DND-41 (cell line): ENCODE measurements around the gene MOB3B.

Experiments used
- ATAC-seq: fragments of 200-7000 bp; cut with Tn5 transposase; 3 replicates; pipeline ENCODE4 v1.9.1; 2021; ENCODE audit warnings: low read depth; ENCODE audit not compliant: insufficient read depth
- DNase-seq: peaks from one replicate; pipeline ENCODE4 v3.0.0-alpha.2; 2020
- H2AFZ ChIP-seq: 2 replicates; pipeline ENCODE4 v1.6.0; 2012; ENCODE audit warnings: low read depth, low read length
- H3K27ac ChIP-seq: 2 replicates; pipeline ENCODE4 v1.5.1; 2012; ENCODE audit warnings: low read length, inconsistent platforms
- H3K27me3 ChIP-seq: fragments of 200-600 bp; sonication (generic); 2 replicates; pipeline ENCODE4 v1.6.0; 2012; ENCODE audit warnings: low read length, mild to moderate bottlenecking, inconsistent platforms; ENCODE audit not compliant: insufficient read depth, poor library complexity
- H3K36me3 ChIP-seq: 2 replicates; pipeline ENCODE4 v1.5.1; 2012; ENCODE audit warnings: low read length, inconsistent platforms; ENCODE audit not compliant: insufficient read depth
- H3K4me1 ChIP-seq: 2 replicates; pipeline ENCODE4 v1.5.1; 2012; ENCODE audit warnings: mild to moderate bottlenecking, low read length; ENCODE audit not compliant: insufficient read depth
- H3K4me2 ChIP-seq: 2 replicates; pipeline ENCODE4 v1.6.0; 2012; ENCODE audit warnings: mild to moderate bottlenecking, moderate library complexity, low read length, inconsistent platforms; ENCODE audit not compliant: insufficient read depth
- H3K4me3 ChIP-seq, 2 experiments: fragments of 200-600 bp in 1 of 2; shearing (Covaris generic) in 1 of 2; 2 replicates each; pipeline ENCODE4 v1.5.1; 2012 to 2016; ENCODE audit warnings: inconsistent platforms in 2 of 2, low read length in 2 of 2, mild to moderate bottlenecking in 2 of 2, low read depth in 1 of 2, moderate library complexity in 1 of 2
- H3K79me2 ChIP-seq: 2 replicates; pipeline ENCODE4 v1.6.0; 2012; ENCODE audit warnings: low read length, inconsistent platforms; ENCODE audit not compliant: insufficient read depth
- H3K9ac ChIP-seq: 2 replicates; pipeline ENCODE4 v1.6.0; 2012; ENCODE audit warnings: low read depth, mild to moderate bottlenecking, inconsistent platforms, low read length, moderate library complexity
- H3K9me3 ChIP-seq: 2 replicates; pipeline ENCODE4 v1.5.1; 2012; ENCODE audit warnings: low read length, moderate library complexity, mild to moderate bottlenecking, inconsistent platforms; ENCODE audit not compliant: insufficient read depth, severe bottlenecking
- H4K20me1 ChIP-seq: 2 replicates; pipeline ENCODE4 v1.6.0; 2012; ENCODE audit warnings: low read length; ENCODE audit not compliant: insufficient read depth
- EZH2 ChIP-seq: IDR thresholded peaks from 3 replicates; pipeline ENCODE4 v1.6.1; 2012; ENCODE audit warnings: borderline replicate concordance, low read depth, mild to moderate bottlenecking, moderate library complexity, low read length, inconsistent platforms; ENCODE audit not compliant: severe bottlenecking
- TF ChIP-seq, protein P1 (sequence below): IDR thresholded peaks from 2 replicates; pipeline ENCODE4 v1.5.1; 2012; ENCODE audit warnings: borderline replicate concordance, low read length, moderate library complexity, mild to moderate bottlenecking; ENCODE audit not compliant: poor library complexity, severe bottlenecking; ENCODE audit errors: extremely low read depth

The MOB3B gene

DNA sequence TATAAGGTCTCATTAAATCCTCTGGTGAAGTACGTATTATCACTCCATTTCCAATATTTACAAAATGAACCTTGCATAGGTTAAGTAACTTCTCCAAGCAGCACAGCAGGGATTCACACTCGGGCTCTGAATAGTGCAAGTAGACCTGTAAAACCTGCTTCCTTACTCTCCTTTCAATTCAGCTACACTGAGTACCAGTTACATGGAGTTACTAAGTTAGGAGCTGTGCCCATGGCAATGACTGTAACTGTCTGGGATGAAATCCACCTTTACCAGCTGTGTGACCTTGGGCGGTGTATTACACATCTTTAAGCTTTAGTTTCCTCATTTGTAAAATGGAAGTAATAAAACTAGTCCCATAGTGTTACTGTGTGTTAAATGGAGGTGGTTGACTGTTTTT is 15.9 kb upstream of the MOB3B start:
- Histone ChIP-seq H3K27ac (no peak overlapping the region), H3K4me3 (no peak overlapping the region)
- no peak for ATAC-seq

DNA sequence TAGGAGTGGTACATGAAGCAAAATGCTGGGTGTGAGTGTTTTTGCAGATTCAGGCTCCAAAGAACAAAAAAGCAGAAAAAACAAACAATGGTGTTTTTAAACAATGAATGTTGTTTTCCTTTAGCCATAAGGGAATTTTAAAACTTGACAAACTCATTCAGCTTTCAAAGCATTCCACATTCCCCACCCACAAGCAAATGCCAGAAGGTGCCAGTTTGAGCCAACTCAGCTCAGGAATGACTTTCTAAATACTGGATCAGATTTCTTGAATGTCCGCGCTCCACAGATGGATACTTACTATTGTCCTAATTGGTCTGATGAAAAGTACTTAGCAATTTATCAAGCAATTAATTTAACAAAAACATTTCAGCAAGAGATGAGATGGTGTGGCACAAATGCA is 12.9 kb upstream of the MOB3B start:
- H3K4me2 ChIP-seq = no peak overlapping the region
- H3K4me3 ChIP-seq = no peak overlapping the region
- H3K27me3 ChIP-seq = no peaks in the 10 kb centered on the region
- H3K36me3 ChIP-seq = no peaks in the 10 kb centered on the region
- H3K27ac ChIP-seq = no peak overlapping the region
- no peaks in the 10 kb centered on the region for H3K79me2 ChIP-seq
- H3K9me3 ChIP-seq = no peaks in the 10 kb centered on the region
- ATAC-seq (no peak), DNase-seq (no peak)
- H2AFZ ChIP-seq = no peak overlapping the region
- TF ChIP-seq EZH2 = no peak
- TF ChIP-seq, protein P1, sequence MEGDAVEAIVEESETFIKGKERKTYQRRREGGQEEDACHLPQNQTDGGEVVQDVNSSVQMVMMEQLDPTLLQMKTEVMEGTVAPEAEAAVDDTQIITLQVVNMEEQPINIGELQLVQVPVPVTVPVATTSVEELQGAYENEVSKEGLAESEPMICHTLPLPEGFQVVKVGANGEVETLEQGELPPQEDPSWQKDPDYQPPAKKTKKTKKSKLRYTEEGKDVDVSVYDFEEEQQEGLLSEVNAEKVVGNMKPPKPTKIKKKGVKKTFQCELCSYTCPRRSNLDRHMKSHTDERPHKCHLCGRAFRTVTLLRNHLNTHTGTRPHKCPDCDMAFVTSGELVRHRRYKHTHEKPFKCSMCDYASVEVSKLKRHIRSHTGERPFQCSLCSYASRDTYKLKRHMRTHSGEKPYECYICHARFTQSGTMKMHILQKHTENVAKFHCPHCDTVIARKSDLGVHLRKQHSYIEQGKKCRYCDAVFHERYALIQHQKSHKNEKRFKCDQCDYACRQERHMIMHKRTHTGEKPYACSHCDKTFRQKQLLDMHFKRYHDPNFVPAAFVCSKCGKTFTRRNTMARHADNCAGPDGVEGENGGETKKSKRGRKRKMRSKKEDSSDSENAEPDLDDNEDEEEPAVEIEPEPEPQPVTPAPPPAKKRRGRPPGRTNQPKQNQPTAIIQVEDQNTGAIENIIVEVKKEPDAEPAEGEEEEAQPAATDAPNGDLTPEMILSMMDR = no peak
- H3K4me1 ChIP-seq = no peaks in the 10 kb centered on the region
- H3K9ac ChIP-seq = no peak overlapping the region
- no peaks in the 10 kb centered on the region for H4K20me1 ChIP-seq

More for the DNA sequence above, 15.9 kb upstream of the MOB3B start:
- TF ChIP-seq EZH2 = no peak
- TF ChIP-seq, protein P1 = no peak
- Histone ChIP-seq H3K9ac (no peak overlapping the region), H3K9me3 (no peaks in the 10 kb centered on the region), H3K4me2 (no peak overlapping the region), H2AFZ (no peak overlapping the region), H3K79me2 (no peaks in the 10 kb centered on the region), H3K36me3 (0 out of 2 replicates have a peak, but pooled peaks cover 3% of the 10 kb centered on the region), H4K20me1 (no peaks in the 10 kb centered on the region), H3K27me3 (no peaks in the 10 kb centered on the region), H3K4me1 (no peaks in the 10 kb centered on the region)
- no peak for DNase-seq

DNA sequence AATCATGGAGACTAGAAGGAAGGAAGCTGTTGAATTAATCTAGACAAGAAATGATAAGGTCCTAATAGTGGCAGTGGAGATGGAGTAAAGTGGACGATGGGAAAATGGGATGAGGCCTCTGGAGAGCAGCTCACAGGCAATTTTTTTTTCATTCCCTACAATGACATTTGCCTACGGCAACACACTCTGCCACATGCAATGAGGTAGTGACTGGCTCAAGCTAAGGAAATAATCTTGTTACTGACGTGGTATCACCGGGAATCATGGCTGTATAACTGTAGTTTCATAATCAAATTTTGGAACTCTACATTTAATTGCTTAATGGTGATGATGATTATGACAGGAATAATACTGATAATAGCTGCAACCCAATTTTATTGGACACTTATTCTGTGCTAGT is 12.1 kb upstream of the MOB3B start:
- Histone ChIP-seq H3K4me3 (no peak overlapping the region), H3K79me2 (no peaks in the 10 kb centered on the region), H3K27me3 (no peaks in the 10 kb centered on the region), H2AFZ (no peak overlapping the region), H4K20me1 (no peaks in the 10 kb centered on the region), H3K4me2 (no peak overlapping the region), H3K27ac (no peak overlapping the region), H3K4me1 (no peaks in the 10 kb centered on the region), H3K9ac (no peak overlapping the region), H3K9me3 (no peaks in the 10 kb centered on the region), H3K36me3 (no peaks in the 10 kb centered on the region)
- DNase-seq = no peak
- ATAC-seq = no peak
- TF ChIP-seq EZH2 = no peak

DNA sequence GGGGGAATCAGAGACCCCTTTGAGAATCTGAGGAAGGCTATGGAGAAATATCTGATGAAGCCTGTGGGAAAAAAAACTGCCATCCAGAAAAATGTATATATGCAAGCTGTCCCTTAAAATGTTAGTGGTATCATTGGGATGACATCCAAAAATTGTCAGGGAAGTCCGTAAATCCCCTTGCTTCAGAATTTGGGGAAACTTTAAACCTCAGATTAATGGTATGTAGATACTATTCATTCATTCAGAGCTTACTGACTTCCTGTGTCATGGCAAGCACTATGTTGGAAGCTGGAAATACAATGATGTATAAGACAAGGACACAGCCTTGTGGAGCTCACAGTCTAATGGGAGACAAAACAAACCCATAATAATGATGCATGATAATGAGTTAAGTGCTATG is 10.9 kb upstream of the MOB3B start:
- Histone ChIP-seq H3K4me2 (no peak overlapping the region), H2AFZ (no peak overlapping the region), H3K4me1 (no peaks in the 10 kb centered on the region), H3K79me2 (no peaks in the 10 kb centered on the region), H3K36me3 (no peaks in the 10 kb centered on the region), H3K4me3 (no peak overlapping the region), H3K27ac (no peak overlapping the region), H3K9ac (no peak overlapping the region), H4K20me1 (no peaks in the 10 kb centered on the region), H3K27me3 (no peaks in the 10 kb centered on the region), H3K9me3 (no peaks in the 10 kb centered on the region)
- ATAC-seq = no peak
- DNase-seq = no peak
- TF ChIP-seq EZH2 = no peak
- TF ChIP-seq, protein P1 = no peak
